EL (cell line): ENCODE results near the gene SCYGR1.
"Not testable (repeated sequence)": the region's sequence is repeated elsewhere in the genome, so short reads cannot be mapped to it uniquely, and the experiment has no call there.

Source experiments
- DNase-seq: peaks from one replicate; pipeline ENCODE4 v3.0.0-alpha.2; 2016

SCYGR1 gene

GRCh38 chr2:227368574-227368973 lies 19.2 kb downstream of the SCYGR1 start:
- no peak for DNase-seq

GRCh38 chr2:227367427-227367795 lies 20.3 kb downstream of the SCYGR1 start:
- no peak for DNase-seq

GRCh38 chr2:227366769-227367426 lies 20.9 kb downstream of the SCYGR1 start:
- peak; percentile 80 for DNase-seq

DNA sequence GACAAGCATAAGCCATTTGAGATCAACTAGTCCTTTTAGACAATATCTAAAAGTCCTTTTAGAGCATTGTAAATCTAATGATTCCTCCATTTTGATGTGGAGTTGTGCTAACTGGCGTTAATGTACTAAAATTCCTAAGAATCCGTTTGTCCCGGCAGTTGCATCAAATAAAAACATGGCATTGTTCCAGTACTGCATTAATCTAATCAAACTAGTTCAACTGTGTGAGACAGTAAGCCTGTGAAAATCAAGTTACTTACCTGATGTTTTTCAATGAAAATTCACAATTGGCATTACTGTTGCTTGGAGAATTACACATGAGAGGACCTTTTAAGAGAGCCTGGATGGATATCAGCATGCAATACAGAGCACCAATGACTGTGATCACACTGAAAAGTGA lies 21.9 kb downstream of the SCYGR1 start:
- no peak for DNase-seq

DNA sequence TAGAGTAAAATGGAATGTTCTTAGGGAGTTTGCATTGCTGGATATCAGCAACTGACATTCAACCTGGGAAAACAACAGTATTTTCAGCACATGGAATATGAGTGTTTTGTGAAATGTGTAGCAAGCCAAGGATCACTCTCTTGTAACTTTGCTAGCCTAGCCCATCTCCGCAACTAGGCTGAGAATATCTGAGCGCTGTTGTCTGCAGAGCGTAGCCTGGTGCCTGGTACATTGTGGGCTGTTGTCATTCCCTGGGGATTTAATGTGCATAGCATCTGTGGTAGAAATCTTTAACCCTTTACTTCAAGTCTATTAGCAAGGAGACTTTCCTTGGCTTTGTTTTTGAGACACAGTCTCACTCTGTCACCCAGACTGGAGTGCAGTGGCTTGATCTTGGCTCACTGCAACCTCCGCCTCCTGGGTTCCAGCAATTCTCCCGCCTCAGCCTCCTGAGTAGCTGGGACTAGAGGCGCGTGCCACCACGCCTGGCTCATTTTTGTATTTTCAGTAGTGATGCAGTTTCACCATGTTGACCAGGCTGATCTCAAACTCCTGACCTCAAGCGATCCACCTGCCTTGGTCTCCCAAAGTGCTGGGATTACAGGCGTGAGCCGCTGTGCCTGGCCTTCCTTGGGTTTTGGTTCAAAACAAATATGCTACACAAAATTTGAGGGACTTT lies 23.0 kb downstream of the SCYGR1 start:
- not testable (repeated sequence) for DNase-seq

DNA sequence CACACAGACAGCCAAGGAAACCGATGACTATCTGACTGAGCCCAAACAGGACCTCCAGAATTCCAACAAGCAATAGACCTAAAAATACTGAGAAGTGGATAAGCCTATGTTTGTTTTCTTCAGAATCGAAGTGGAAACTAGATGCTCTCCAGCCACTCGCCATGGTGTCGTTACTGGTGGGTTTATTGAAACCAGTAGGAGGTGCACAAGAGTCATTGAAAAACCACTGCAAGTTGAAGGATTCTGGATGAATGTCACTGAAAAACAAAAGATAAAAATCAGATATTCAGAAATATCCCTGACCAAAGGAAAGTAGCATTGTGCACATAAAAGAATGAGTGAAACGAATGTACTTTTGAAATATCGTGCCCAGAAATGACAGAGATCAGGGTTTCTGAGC lies 24.0 kb downstream of the SCYGR1 start:
- DNase-seq = no peak

DNA sequence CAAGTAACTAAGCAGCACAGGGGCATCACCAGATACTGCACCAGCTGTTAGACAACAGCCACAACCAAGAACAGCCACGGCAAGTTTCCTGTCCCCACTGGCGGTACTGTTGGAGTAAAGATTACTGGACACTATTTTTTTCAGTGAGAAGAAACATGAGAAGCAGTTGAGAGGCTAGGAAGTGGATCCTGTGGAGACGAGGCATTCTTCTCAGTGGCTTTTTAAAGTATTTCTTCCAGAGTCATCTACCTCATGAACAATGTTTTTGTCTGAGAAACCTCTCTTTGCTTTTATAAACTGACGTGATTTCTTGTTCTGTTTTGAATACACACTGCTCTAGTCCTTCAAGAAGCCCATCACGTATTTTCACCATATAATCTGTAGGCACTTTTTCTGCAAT lies 27.4 kb downstream of the SCYGR1 start:
- no peak for DNase-seq

GRCh38 chr2:227351639-227352038 lies 36.1 kb downstream of the SCYGR1 start:
- DNase-seq = no peak

- no peak for DNase-seq
These were observed 37.6 kb downstream of the SCYGR1 start for GRCh38 chr2:227349989-227350612.

DNA sequence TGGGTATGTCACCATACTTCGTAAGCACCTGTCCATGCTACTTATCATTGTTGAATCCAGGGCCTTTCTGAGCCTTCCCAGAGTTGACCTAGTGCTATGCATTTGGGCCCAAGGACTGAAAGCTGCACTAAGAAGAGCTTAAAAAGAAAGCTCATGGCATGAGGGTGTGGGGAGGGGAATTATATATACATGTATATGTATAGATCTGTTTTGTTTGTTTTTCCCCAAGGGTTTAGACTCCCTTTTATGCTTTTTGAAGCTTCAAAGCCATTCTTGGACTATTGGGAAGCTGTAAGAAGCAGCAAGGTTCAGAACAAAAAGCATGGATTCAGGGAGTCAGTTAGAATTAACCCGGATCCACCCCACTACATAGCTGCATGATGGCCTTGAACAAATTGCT lies 39.4 kb downstream of the SCYGR1 start:
- no peak for DNase-seq

GRCh38 chr2:227347117-227347516 lies 40.6 kb downstream of the SCYGR1 start:
- DNase-seq = no peak

DNA sequence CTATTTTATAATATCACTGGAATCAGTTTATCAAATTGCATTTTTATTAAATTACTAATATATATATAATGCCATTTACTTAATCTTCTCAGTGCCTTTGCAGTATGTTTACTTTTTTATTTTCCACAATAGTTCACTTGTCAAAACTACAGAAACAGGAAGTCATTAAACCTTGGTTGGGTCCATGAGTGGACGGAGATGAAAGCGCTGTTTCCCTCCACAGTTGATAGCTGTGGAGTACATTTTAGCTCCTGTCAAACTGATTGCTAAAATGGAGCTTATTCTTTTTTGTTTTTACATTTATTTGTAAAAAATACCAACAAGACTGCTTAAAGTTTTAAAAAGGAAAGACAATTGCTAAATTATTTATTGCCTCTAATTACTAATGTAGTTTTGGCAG lies 43.5 kb downstream of the SCYGR1 start:
- DNase-seq = no peak

- DNase-seq = no peak
These were observed 46.2 kb downstream of the SCYGR1 start for GRCh38 chr2:227341553-227341952.

DNA sequence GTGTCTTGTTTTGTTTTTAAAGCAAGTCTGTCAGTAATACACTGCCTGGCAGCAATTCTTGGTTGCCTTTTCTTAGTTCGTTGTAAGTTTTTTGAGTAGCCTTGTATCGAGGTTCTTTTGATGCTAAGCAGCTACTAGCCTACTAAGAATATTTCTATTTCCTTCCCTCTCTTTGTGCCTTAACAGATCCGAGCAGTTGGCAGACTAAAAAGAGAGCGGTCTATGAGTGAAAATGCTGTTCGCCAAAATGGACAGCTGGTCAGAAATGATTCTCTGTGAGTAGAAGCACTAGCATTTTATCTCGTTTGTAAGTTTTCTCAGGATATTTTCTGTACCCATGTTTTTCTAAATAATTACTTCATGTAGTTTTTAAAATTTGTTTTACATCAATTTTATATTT lies 47.6 kb downstream of the SCYGR1 start:
- no peak for DNase-seq

- DNase-seq = no peak
These were observed 48.6 kb downstream of the SCYGR1 start for GRCh38 chr2:227339098-227339599.
